ENCODE data around the gene CYP46A1.

The CYP46A1 gene

DNA sequence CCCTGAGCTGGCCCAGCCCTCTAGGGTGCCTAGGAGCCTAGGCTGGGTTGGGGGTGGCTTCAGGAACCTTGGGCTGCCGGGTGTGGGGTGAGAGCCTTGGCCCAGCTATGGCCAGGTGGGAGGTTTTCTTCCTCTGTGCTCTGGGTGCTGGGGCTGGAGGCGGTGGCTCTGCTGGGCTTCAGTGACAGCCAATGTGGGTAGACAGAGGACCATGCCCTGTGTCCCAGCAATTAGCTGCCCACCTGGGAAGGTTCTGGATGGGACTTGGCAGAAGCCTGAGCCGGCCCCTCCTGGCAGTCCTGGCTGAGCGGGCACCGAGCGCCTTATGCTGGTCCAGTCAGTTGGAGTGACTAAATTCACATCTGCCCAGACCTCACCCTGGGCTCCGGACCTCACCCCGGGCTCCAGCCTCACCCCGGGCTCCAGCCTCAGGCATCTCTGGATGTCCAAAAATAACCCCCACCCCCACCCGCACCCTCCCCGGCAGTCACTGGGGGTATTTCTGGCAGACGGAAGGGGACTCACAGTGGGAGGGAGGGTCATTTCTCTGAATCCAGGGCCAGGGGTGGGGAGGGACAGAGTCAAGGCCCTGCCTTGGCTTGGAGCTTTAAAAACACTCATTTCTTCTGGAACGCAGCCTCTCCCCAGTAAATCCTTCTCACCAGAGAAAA lies 46.9 kb downstream of the CYP46A1 start:
- DNase-seq (ENCODE audit: low read depth): no peak

DNA sequence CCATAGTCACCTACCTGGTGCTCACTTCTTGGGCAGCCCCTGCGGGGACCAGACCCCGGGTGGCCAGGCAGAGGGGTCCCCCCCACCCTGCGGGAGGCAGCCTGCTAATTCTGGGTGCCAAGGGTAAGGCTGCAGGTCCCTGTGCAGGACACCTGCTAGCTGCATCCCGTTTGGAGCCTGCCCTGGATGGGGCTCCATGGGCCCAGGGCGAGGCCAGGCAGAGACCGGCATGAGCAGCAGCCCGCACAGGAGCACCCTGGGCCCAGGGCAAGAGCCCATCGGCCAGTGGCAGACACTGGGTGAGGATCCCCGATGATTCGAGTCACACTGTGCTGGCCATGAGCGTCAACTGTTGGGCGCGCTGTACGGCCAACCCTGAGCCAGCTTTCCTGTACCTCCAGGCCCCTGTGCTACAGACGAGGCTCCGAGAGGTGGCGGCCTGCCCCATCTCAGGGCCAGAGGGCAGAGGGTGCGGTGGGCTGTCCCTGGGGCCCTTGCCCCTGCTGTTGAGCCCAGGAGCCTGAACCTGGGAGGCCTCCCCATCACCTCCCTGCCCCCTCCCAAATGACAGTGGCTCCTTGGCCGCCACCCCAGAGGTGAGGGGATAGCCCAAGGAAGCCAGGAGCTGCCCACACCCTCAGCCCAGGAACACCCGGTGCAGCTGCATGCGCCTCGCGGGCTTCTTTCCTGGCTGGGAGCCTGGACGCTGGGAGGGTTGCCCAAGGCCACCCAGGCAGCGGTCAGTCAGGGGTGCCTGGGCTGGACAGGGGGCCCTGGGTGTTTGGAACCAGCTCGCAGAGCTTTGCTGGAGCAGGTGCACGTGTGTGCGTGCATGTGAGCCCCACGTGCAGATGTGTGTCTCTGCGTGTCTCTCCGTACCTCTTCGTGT lies 47.7 kb downstream of the CYP46A1 start:
- no peak for DNase-seq (ENCODE audit: low read depth)

DNA sequence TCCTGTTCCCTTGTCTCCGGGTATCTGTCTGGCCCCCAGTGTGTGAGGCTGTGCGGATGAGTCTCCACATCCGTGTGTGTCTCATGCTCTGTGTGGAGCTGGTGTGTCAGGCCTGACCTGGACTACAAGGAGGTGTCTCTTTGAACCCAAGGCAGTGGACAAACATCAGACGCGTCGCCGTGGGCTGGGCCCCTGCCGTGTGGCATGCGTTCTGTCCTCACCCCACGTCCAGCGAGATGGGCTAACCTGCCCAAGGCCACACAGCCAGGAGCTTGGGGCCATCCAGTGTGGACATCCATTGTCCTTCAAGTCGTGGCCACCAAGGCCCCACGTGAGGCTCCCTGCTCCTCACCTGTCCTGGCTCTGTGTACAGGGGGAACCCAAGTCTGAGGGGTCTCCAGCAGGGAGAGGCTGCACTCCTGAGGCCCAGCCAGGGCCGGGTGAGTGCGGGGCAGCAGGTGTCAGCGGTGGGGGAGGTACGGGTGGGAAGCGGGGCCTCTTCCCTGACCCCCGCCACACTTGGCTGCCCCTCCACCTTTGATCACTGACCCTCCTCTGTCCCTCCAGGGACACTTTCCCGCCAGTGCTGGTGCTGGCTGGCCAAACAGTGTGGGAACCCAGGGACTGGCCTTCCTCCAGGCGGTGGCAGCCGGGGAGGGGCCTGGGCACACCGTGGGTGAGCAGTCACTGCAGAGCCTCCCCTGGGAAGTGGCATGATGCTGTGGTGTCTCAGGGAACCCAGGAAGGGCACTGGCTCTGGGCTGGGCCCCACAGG lies 48.5 kb downstream of the CYP46A1 start:
- DNase-seq (ENCODE audit: low read depth): no peak

DNA sequence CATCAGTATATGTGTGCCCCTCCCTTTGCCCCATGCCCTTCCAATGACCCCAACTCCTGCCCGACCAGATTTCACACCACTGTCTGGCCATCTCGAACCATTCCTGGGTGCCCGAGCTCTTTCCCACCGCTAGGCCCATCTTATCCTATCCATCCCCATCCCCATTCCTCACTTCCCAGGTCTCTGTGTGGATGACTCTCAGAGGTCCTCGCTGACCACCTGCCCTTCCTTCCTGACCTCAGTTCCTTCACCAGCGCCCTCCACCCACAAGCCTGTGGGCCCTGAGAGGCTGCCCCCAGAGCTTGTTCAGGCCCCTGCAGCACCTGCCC lies 49.1 kb downstream of the CYP46A1 start:
- DNase-seq (ENCODE audit: low read depth): no peak

DNA sequence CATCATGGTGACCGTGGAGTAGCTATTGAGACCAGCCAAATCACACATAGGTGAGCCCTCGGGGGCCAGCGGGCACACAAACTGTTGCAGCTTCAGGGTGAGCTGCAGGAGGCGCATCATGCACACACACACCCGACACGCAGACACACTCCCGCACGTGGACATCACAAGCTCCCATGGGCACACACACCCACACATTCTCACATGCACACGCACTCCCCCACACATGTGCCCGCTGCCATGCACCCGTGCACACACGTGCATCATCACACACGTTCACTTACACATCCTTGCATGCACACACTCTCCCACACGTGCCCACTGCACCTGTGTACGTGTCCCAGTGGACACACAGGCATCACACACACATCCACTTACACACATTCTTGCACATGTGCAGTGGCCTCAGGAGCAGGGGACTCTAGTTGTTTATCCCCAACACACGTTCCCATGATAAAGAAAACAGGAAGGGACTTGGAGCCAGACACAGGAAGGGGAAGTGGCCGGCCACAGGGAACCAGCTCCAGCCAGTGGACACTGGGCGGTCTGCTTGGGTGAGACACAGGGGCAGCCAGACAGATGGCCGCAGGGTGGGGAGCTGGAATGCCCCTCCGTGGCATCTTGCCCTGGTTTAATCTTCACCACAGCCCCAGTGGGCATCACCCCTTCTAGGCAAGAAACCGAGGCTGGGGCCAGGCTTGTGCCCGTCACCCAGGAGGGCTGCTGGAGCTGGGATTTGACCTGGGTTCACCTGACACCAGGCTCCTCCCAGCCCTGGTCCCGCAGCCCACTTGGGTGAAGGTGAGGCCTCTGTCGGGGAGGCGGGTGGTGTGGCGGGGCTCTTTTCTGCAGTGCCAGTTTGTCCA lies 49.7 kb downstream of the CYP46A1 start:
- no peak for DNase-seq (ENCODE audit: low read depth)

DNA sequence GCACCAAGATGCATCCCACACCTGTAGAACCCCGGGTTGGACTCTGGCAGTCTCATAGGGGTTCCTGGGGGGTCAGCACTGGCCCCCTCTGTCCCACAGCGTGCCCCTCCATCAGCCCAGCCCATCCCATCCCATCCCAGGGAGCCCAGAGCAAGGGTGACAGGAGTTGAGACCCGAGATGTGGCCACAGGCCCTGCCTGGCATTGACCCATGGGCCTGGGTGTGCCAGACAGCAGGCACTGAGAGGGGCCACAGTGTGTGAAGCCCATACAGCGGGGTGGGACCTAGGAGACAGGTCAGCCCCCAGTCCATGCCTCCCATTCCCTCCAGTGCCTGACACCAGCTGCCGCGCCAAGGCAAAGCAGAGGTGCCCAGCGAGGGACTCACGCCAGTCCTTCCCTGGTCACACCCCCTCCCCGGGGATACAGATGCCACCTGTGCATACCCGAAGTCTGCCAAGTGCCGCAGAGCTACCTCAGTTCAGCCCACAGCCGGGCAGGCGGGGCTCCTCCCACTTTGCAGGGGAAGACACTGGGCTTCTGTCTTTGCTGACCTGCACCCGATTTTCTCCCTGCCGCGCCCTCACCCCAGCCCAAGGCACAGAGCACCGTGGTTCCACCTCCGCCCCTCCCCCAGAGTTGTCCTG lies 50.4 kb downstream of the CYP46A1 start:
- DNase-seq (ENCODE audit: low read depth): no peak

DNA sequence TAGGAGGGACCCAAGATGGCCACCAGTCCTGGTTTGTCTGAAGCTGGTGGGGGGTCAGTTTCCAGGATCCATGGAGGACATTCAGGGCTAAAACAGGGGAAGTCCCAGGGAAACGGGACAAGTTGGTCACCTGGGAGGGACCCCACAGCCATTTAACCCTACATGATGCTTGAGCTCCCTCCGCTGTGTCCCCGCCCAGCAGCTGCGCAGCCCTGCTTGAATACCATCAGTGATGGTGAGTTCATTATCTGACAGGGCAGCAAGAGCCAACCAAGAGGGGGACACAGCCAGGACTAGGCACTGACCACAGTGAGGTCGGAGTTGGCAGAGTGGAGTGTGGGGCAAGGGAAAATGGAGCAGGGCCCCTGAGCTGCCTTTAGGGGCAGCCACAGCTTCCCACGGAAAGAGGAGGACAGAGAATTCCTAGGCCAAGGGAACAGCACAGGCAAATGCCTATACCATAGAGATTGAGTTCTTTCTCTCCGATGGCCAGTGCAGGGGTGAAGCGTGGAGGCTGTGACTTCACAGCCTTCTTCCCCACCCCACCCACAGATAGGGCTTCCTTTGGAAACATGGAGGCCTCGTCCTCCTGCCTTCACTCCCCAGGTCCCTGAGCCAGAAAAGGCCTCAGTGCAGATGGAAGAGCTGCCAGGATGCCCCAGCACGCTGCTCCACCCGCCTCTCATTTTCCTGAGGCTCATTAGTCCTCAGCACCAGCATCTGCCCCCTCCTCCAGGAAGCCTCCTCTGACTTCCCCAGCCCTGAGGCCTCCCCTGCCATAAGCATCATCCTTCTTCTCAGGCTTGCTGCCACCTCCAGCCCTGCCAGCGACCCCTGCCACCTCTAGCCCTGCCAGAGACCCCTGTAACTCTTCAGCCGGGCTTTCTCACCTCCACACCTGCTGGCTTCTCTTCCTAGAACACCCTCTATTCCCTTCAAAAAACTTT lies 51.4 kb downstream of the CYP46A1 start:
- no peak for DNase-seq (ENCODE audit: low read depth)

DNA sequence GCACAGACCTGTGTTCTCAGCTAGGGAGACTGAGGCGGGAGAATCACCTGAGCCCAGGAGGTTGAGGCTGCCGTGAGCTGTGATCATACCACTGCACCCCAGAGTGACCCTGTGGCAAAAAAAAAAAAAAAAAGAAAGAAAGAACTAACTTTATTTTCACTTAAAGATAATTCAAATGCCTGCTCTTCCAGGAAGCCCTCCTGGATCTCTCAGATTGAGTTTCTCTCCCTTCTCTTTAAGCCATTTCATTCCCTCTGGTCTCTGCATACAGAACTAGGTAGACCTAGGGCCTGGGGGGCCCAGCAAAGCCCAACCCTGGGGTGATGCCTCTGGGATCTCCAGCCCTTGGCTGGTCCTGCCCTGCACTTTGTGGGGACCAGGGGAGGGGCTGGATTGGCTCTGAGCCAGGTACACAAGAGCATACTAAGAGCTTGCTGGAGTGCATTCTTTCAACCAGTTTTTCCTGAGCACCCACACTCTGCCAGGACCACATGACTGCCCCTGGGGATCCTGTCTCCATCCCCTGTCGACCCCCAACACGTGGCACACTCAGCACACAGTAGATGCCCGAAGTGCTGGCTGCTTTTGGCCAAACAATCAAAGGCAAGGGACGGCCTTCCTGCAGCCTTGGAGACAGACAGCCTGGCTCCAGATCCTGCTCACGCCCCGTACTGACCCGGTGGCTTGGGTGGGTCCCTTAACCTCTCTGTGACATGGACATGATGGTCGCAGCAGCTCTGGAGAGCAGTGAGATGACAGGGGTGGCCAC lies 52.7 kb downstream of the CYP46A1 start:
- DNase-seq (ENCODE audit: low read depth): no peak

DNA sequence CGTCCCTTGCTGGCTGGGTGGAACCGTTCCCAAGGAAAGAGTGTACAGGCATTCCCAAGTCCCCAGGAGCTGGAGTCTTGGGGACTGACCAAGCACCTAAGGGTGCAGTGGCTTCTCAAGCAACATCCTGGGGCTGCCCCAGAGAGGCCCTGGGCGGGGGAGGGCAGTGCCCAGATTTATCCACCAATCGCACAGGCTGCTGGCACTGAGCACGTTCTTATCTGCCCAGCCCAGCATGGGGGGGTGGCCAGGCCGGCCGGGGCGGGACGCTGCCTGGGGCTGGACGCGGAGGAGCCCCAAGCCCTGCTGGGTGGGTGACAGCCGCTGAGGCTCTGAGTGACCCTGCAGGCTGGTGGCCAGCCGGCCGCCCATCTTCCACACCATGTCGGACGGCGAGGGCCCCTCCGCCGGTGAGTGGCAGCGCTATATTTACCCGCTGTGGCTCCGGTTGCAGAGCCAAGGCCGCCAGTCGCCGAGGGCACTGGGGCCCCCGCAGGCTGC lies 53.4 kb downstream of the CYP46A1 start:
- DNase-seq (ENCODE audit: low read depth): no peak

DNA sequence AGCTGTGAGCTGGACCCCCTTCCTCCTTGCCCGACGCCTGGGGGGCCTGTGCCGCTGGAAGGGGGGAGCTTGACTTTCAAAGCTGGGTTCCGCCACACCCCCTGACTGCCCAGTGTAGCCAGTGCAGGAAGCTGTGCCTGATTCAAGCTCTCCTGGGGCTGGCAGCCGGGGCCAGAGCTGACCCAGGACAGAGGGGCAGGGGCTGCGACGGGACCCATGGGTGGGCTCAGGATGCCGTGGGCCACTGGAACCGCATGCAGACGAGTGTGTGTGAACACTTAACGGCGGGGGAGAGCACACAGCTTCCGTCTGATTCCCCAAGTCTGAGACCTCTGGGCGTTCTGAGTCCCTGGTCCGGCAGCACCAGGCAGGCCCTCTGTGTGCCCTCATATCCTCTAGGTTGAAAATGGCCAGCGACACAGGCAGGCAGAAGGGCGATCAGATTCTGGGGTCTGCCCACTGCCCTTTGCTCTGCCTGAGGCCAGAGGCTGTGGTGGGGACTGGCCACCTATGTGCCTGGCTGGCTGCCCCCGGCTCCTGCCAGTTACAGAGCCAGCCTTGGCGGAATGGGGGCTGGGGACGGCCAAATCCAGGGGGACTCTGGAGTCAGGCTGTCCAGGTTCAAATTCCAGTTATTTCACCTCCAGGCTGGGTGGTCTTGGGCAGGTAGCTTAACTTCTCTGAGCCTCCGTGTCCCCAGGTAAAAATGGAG lies 54.0 kb downstream of the CYP46A1 start:
- DNase-seq (ENCODE audit: low read depth): no peak

DNA sequence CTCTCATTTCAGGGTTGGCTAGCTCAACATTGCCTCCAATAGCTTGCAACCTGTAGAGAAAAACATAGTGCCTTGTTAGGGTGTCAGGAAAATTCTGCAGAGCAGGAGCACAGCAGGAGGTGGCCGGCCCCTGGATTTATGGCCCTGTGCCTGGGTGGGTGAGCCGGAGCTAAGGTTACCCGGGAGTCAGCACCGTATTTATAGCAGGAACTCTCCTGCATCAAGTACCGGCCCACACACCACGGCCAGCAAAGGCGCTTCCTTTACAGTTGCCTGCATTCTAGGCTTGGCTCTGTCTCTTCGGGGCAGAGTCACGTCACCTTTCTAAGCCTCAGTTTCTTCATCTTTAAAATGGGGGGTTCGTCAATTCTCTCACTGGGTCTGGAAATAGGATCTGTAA lies 56.3 kb downstream of the CYP46A1 start:
- DNase-seq (ENCODE audit: low read depth): no peak

DNA sequence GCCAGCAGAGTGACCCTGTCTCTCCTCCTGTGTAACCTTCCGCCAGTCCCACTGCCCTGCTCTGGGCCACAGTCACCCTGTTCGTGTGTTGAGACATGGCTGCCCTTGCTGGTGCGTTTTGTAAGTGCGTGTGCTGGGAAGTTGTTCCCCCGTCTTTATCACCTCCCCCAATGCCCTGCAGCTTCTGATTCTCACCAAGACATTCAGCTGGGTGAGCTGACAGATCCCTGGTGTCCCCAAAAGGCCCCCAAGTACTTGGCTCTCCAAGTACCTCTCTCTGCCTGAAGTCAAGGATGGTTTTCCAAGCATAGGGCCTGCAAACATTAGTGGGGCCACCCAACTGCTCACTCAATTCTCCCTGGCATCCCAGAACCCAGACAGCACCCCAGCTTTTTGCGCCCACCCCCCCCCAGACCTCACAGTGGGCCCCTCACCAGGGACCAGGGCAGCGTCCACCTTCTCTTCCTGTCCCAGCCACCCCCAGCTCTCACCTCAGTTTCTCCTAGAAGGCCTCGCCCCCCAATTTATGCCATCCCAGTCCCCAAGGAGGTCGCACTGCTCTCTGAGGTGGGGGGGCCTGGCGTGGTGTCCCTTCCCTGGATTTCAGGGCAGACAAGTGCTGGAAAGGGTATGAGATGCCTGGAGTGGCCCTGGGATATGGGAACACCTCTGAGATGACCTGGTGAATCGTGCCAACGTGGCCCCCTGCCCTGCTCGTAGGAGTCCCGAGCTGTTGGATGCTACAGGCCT lies 57.3 kb downstream of the CYP46A1 start:
- DNase-seq (ENCODE audit: low read depth): no peak

DNA sequence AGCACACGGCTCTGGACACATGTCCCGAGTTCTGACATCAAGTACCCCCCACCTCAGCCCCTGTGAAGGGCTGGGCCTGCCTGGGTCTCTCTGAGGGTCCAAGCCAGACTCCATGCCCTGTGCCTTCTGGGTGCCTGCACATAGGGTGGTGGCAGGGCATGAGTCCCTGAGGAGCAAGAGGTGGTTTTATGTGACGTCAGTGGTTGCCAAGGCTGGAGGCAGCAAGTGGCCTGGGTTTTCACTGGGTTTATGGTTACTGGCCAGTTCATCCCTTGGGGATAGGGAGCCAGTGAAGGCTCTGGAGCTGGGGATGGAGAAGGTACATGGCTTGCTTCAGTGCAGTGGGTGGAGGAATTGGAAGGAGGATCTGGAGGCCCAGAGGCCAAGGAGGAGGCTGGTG lies 58.0 kb downstream of the CYP46A1 start:
- DNase-seq (ENCODE audit: low read depth): no peak

DNA sequence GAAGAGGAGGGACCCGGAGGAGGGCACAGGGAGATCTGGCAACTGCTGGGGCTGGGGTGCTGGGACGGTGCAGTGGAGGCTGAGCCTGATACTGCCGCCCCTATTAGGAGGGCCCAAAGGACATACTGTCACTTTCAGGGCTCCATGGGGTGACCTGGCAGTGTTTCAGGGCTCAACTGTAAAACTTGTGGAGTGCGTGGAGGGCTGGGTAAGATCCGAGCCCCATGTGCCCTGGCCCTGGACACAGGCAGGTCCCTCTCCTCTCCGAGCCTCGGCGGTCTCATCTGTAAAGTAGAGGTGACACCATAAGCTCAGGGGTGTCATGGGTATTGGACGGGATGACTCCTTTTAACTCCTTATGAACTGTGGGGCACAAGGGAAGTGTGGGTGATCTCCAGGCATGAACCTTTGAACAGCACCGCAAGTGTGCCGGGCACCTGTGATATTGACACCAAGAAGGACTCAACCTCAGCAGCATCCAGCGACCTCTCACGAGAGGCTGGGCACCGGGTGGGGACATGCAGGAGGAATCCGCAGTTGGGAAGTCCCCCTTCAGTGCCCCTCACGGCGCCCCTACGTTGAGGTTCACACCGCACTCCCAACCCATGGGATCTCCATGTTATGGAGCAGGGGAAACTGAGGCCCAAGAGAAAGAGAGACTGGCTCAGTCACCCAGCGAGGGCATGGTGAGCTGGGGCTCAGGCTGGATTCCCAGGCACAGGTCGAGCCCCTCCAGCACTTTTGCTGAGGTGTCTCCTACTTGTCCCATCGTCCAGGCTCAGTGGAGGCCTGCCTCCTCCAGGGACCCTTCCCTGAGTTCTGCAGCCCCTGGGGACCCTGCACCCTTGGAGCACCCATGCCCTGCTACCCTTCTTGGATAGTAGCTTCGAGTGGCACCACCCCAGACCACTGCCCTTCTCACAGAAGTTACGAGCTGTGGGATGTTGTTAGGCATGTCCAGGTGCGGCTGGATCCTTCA lies 58.7 kb downstream of the CYP46A1 start:
- no peak for DNase-seq (ENCODE audit: low read depth)

DNA sequence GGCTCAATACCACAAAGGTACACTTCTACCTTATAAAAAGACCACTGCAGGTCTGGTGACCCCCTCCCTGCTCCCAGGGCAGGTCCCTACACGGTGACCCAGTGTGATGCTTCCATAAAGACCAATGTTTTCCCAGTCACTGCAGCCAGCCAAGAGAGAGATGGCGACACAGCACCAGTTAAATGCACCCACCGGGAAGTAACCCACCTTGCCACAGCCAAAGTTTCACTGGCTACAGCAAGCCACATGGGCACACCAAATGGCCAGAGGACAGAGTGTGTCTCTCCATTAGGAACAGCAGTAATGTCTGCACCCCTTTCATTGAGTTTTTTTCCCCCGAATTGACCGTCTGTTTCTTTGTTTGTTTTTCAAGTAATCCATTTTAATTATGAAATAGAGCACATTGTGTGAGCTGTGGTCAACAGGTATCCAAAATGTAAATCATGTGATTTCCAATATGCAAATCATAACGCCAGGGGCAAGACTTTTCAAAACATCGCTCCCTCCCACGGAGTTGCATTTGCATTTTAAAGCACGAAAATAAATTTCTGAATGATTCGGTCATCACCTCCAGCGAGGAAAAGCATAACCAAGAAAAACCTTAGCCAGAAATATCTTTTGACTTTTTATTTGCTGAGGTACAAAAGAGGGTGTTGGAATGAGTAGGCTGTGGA lies 60.2 kb downstream of the CYP46A1 start:
- DNase-seq (ENCODE audit: low read depth): no peak

DNA sequence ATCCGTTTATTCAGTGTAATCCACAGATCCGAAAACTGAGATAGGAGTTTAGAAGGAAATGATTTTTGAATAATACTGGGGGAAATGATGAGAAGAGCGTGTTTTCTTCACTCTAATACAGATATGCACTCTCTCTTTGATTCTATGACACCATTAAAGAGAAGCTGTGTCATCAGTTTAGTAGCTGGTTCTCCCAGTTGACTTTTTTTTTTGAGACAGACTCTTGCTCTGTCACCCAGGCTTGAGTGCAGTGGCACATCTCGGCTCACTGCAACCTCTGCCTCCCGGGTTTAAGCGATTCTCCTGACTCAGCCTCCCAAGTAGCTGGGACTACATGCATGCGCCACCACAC lies 60.8 kb downstream of the CYP46A1 start:
- no peak for DNase-seq (ENCODE audit: low read depth)
